Type B pancreatic cell (in vitro differentiated cells): Measurements from ENCODE around the gene ARHGEF10L. TPM values are rescaled to one million over a fixed set of nuclear protein-coding genes. Genes with fewer than 3 reads are reported as not detected.
"Not testable (repeated sequence)": the region's sequence is repeated elsewhere in the genome, so short reads cannot be mapped to it uniquely, and the experiment has no call there.

Experiments used
- DNase-seq: peaks from one replicate; pipeline ENCODE4 v3.0.0; 2021; ENCODE audit warnings: mixed read lengths; ENCODE audit not compliant: unreplicated experiment; ENCODE audit errors: extremely low spot score
- H3K27ac Mint-ChIP-seq: 2 replicates; pipeline ENCODE4 v1.8.0; 2021; ENCODE audit warnings: mild to moderate bottlenecking, mixed read lengths
- H3K27me3 Mint-ChIP-seq: 2 replicates; pipeline ENCODE4 v1.8.0; 2021; ENCODE audit warnings: mixed read lengths
- H3K36me3 Mint-ChIP-seq: 2 replicates; pipeline ENCODE4 v1.8.0; 2021; ENCODE audit warnings: mixed read lengths
- H3K4me1 Mint-ChIP-seq: one replicate; pipeline ENCODE4 v1.8.0; 2021; ENCODE audit warnings: mixed read lengths; ENCODE audit not compliant: unreplicated experiment
- H3K4me3 Mint-ChIP-seq: 2 replicates; pipeline ENCODE4 v1.8.0; 2021; ENCODE audit warnings: mild to moderate bottlenecking, mixed read lengths
- H3K9me3 Mint-ChIP-seq: 2 replicates; pipeline ENCODE4 v1.8.0; 2021; ENCODE audit warnings: mixed read lengths
- CTCF ChIP-seq: fragments of 200-600 bp; sonication (generic); conservative IDR thresholded peaks from 2 replicates; pipeline ENCODE4 v1.5.0; 2021; ENCODE audit warnings: antibody characterized with exemption, mild to moderate bottlenecking
- total RNA-seq: library from RNA; stranded (reverse); gene quantifications from 2 replicates; pipeline ENCODE4 v1.2.1, GENCODE V29; 2021; ENCODE audit warnings: low replicate concordance

Gene ARHGEF10L
- total RNA-seq, 1 donor from 2014 or later: 36.0 TPM

GRCh38 chr1:17624611-17625233 lies 85.2 kb downstream of the ARHGEF10L start:
- Mint-ChIP-seq H3K4me1 (no peaks in the 10 kb centered on the region), H3K36me3 (peaks cover 10% of the 10 kb centered on the region), H3K27ac (peak overlapping the region; percentile 39), H3K4me3 (no peak overlapping the region), H3K9me3 (no peaks in the 10 kb centered on the region), H3K27me3 (no peaks in the 10 kb centered on the region)
- no peak for TF ChIP-seq CTCF
- no peak for DNase-seq

DNA sequence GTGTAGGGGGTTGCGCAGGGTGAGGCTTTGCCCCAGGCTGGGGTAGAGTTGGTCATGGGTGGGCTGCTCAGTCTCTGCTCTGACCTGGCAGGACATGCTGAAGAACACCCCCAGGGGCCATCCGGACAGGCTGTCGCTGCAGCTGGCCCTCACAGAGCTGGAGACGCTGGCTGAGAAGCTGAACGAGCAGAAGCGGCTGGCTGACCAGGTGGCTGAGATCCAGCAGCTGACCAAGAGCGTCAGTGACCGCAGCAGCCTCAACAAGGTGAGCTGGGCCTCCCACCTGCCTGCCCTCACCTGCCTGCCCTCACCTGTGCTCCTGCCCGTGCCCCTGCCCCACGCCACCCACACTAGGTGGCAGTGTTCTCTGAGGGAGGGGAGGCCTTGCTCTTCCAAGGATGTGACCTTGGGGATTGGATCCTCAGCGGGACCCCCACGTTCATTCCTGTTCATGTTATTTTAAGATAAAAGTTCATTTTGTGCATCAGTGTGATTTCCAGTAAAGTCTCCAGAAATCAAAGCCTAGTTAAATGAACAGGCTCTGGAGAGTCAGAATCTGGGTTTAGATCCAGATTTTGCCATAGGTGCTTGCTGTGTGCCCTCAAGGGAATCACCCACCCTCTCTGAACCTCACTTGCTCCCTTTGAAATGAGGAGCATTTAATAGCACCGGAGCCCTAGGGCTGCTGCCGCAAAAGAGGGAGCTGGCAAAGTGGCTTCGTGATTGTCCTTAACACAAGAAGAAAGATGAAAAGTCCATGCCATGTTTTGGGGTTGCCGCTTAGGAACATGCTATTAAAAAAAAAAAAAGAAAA lies 87.9 kb downstream of the ARHGEF10L start:
- TF ChIP-seq CTCF: no peak
- Mint-ChIP-seq H3K27ac (no peak overlapping the region), H3K4me1 (no peaks in the 10 kb centered on the region), H3K27me3 (no peaks in the 10 kb centered on the region), H3K36me3 (peaks cover 13% of the 10 kb centered on the region), H3K4me3 (no peak overlapping the region), H3K9me3 (no peaks in the 10 kb centered on the region)
- DNase-seq: no peak

- not testable (repeated sequence) for H3K9me3 Mint-ChIP-seq, H3K27me3 Mint-ChIP-seq, H3K4me3 Mint-ChIP-seq, H3K4me1 Mint-ChIP-seq, DNase-seq, H3K27ac Mint-ChIP-seq
- peaks cover 13% of the 10 kb centered on the region for H3K36me3 Mint-ChIP-seq
Measured at GRCh38 chr1:17629046-17629445, 89.5 kb downstream of the ARHGEF10L start.

- Mint-ChIP-seq H3K4me3 (no peak overlapping the region), H3K27me3 (no peaks in the 10 kb centered on the region), H3K36me3 (peaks cover 13% of the 10 kb centered on the region), H3K27ac (no peak overlapping the region), H3K4me1 (no peaks in the 10 kb centered on the region), H3K9me3 (no peaks in the 10 kb centered on the region)
- DNase-seq: no peak
- TF ChIP-seq CTCF: peak; percentile 59
Measured at GRCh38 chr1:17629460-17629859, 90.0 kb downstream of the ARHGEF10L start.

- Mint-ChIP-seq H3K27ac (no peak overlapping the region), H3K4me3 (no peak overlapping the region), H3K9me3 (no peaks in the 10 kb centered on the region), H3K27me3 (no peaks in the 10 kb centered on the region), H3K36me3 (peaks cover 8% of the 10 kb centered on the region), H3K4me1 (no peaks in the 10 kb centered on the region)
- no peak for DNase-seq
- TF ChIP-seq CTCF: no peak
Measured at GRCh38 chr1:17630048-17630830, 90.7 kb downstream of the ARHGEF10L start.

- peaks cover 7% of the 10 kb centered on the region for H3K36me3 Mint-ChIP-seq
- no peak for TF ChIP-seq CTCF
- H3K27ac Mint-ChIP-seq: no peak overlapping the region
- no peaks in the 10 kb centered on the region for H3K4me1 Mint-ChIP-seq
- no peaks in the 10 kb centered on the region for H3K9me3 Mint-ChIP-seq
- no peaks in the 10 kb centered on the region for H3K27me3 Mint-ChIP-seq
- no peak overlapping the region for H3K4me3 Mint-ChIP-seq
- DNase-seq: no peak
Measured at GRCh38 chr1:17630986-17631385, 91.5 kb downstream of the ARHGEF10L start.
